Fibroblast of lung (primary cell): ENCODE measurements around the gene TIMM22.
"Not testable (repeated sequence)": the region's sequence is repeated elsewhere in the genome, so short reads cannot be mapped to it uniquely, and the experiment has no call there.

Source experiments
- EZH2 ChIP-seq: IDR thresholded peaks from 2 replicates; pipeline ENCODE4 v1.5.1; 2012; ENCODE audit warnings: low read length, control low read depth, mild to moderate bottlenecking; ENCODE audit errors: missing control alignments
- TF ChIP-seq, protein P1 (sequence below), 2 donors: IDR thresholded peaks in 1 of 2; conservative IDR thresholded peaks in 1 of 2; 1 replicate in 1 of 2; 2 replicates in 1 of 2; pipeline ENCODE4 v1.5.1; 2011 to 2012; ENCODE audit warnings: low read length in 2 of 2, control low read depth in 1 of 2, inconsistent platforms in 1 of 2, low read depth in 1 of 2, mild to moderate bottlenecking in 1 of 2

DNA sequence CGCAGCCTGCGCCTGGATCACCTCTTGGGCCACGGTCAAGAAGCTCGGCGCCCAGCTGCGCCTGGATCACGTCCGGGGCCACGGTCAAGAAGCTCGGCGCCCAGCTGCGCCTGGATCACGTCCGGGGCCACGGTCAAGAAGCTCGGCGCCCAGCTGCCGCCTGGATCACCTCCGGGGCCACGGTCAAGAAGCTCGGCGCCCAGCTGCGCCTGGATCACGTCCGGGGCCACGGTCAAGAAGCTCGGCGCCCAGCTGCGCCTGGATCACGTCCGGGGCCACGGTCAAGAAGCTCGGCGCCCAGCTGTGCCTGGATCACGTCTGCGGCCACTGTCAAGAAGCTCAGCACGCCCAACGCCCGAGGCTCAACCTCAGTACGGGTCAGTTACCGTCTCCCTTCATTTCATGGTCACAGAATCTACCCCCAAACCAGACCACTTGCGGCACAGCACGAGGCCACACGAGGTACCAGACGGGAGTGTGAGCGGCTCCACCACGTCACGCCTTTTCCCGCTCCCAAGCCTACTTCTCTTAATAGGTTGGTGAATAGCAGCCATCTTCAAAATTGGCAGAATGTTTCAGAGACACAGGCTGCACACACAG lies 51.7 kb downstream of the TIMM22 start:
- TF ChIP-seq, protein P1, sequence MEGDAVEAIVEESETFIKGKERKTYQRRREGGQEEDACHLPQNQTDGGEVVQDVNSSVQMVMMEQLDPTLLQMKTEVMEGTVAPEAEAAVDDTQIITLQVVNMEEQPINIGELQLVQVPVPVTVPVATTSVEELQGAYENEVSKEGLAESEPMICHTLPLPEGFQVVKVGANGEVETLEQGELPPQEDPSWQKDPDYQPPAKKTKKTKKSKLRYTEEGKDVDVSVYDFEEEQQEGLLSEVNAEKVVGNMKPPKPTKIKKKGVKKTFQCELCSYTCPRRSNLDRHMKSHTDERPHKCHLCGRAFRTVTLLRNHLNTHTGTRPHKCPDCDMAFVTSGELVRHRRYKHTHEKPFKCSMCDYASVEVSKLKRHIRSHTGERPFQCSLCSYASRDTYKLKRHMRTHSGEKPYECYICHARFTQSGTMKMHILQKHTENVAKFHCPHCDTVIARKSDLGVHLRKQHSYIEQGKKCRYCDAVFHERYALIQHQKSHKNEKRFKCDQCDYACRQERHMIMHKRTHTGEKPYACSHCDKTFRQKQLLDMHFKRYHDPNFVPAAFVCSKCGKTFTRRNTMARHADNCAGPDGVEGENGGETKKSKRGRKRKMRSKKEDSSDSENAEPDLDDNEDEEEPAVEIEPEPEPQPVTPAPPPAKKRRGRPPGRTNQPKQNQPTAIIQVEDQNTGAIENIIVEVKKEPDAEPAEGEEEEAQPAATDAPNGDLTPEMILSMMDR (conservative IDR thresholded peaks at IDR 0.05 in 1 of 2, IDR thresholded peaks at IDR 0.05 in 1 of 2; ENCODE audit: low read depth in 1 of 2, low read length in 2 of 2), result not testable (repeated sequence)
- not testable (repeated sequence) for TF ChIP-seq EZH2
